CD4-positive, alpha-beta memory T cell (primary cell): ENCODE measurements around the gene GSTO2. TPM values are rescaled to one million over a fixed set of nuclear protein-coding genes. Genes with fewer than 3 reads are reported as not detected.

ENCODE experiments used
- CTCF ChIA-PET: fragments of 350-600 bp; sonication (Branson Sonifier 250); formaldehyde crosslinking; loops from one replicate; lab custom pipeline; 2021; ENCODE audit warnings: inconsistent platforms; ENCODE audit not compliant: partially characterized antibody; lab: Charles Lee
- POLR2A ChIA-PET: fragments of 350-600 bp; sonication (Branson Sonifier 250); formaldehyde crosslinking; loops from one replicate; lab custom pipeline; 2021; ENCODE audit not compliant: partially characterized antibody; lab: Charles Lee
- DNase-seq, 5 donors: peaks; one replicate each; pipeline versions ENCODE4 v3.0.0 to v3.0.0-alpha.2; 2020 to 2022; ENCODE audit warnings: mixed read lengths in 1 of 5
- H3K27ac ChIP-seq: one replicate; pipeline ENCODE4 v1.7.0; 2013; ENCODE audit warnings: low read depth, low read length
- H3K27me3 ChIP-seq: 2 replicates; pipeline ENCODE4 v1.7.0; 2013; ENCODE audit warnings: mild to moderate bottlenecking, low read length, moderate library complexity; ENCODE audit not compliant: insufficient read depth
- H3K36me3 ChIP-seq: 2 replicates; pipeline ENCODE4 v1.7.0; 2013; ENCODE audit warnings: mild to moderate bottlenecking, low read length, moderate library complexity; ENCODE audit not compliant: insufficient read depth
- H3K4me1 ChIP-seq: 2 replicates; pipeline ENCODE4 v1.7.0; 2013; ENCODE audit warnings: mild to moderate bottlenecking, low read length, moderate library complexity; ENCODE audit not compliant: insufficient read depth
- H3K4me3 ChIP-seq, 2 donors: one replicate each; pipeline ENCODE4 v1.7.0; 2013; ENCODE audit warnings: low read length in 2 of 2, mild to moderate bottlenecking in 1 of 2
- H3K9me3 ChIP-seq, 2 donors: one replicate each; pipeline ENCODE4 v1.7.0; 2013; ENCODE audit warnings: low read length in 2 of 2, control low read depth in 1 of 2; ENCODE audit not compliant: control insufficient read depth in 1 of 2
- H3K27ac Mint-ChIP-seq, 7 donors: one replicate each; pipeline ENCODE4 v1.8.0; 2020 to 2021; ENCODE audit warnings: mixed read lengths in 7 of 7, mild to moderate bottlenecking in 6 of 7, inconsistent platforms in 3 of 7, moderate library complexity in 3 of 7
- H3K27me3 Mint-ChIP-seq, 2 donors: one replicate each; pipeline ENCODE4 v1.8.0; 2020 to 2021; ENCODE audit warnings: mixed read lengths in 2 of 2
- H3K36me3 Mint-ChIP-seq, 2 donors: one replicate each; pipeline ENCODE4 v1.8.0; 2020 to 2021; ENCODE audit warnings: mixed read lengths in 2 of 2, inconsistent platforms in 1 of 2, mild to moderate bottlenecking in 1 of 2
- H3K4me1 Mint-ChIP-seq, 4 donors: one replicate each; pipeline ENCODE4 v1.8.0; 2020 to 2021; ENCODE audit warnings: mixed read lengths in 4 of 4, mild to moderate bottlenecking in 1 of 4
- H3K4me3 Mint-ChIP-seq, 8 donors: one replicate each; pipeline ENCODE4 v1.8.0; 2020 to 2021; ENCODE audit warnings: mixed read lengths in 8 of 8, mild to moderate bottlenecking in 7 of 8, moderate library complexity in 6 of 8, inconsistent platforms in 3 of 8
- H3K9me3 Mint-ChIP-seq, 8 donors: one replicate each; pipeline ENCODE4 v1.8.0; 2020 to 2021; ENCODE audit warnings: mixed read lengths in 8 of 8, mild to moderate bottlenecking in 5 of 8, inconsistent platforms in 3 of 8, moderate library complexity in 1 of 8
- intact Hi-C: fragments of 100-400 bp; cut with micrococcal nuclease; formaldehyde crosslinking; loops from one replicate; pipeline ENCODE4 v1.15.1; 2023
- polyA plus RNA-seq, 2 donors: library from polyadenylated mRNA; unstranded; fragments of 300-500 nt; fragmentation: Illumina TruSeq; gene quantifications; one replicate each; pipeline ENCODE4 v1.2.3, GENCODE V29; 2021
- total RNA-seq, 2 experiments: library from RNA; stranded (reverse); gene quantifications; one replicate each; pipeline ENCODE4 v1.2.3, GENCODE V29; 2021

Gene GSTO2
- total and polyA plus RNA-seq, 4 experiments from 2014 or later = 0.94 to 2.3 (median 1.4) TPM

DNA sequence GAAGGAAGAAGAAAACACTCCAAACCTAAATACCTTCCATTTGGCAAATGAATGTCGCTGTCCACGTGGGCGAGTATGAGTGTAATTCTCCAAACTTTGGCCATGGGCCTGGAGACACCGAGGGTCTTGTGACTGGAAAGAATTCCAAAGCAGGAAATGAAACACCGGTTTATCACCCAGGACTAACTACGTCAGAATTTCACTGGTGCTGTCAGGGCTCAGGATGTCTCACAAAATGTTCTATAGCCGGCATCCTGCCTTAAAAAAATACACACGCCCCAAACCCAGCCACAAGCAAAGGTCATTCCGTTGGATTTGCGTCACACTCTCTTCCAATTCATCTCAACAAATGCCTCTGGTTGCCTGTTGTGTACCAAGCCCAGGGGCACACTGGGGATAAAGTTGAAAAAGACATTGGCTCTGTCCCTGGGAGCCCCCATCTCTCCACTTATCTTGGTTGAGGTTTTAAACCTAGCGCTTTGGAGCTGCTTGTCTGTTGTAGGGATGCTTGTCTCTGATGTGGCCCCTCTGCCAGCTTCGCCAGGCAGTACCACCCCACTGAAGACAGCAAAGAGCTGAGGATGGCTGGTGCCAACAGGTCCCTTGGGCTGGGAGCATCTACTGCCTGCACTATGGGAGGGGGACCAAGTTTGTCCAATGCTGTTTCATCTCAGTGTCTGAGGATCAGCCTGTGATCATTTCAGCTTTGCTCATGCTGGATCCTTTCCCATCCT is 31.2 kb downstream of the GSTO2 start:
- H3K9me3 ChIP-seq = no peaks in the 10 kb centered on the region
- Mint-ChIP-seq H3K4me3 (peak overlapping the region in 1 of 8 donors; percentile 29), H3K27me3 (peaks cover 3 to 9% of the 10 kb centered on the region in 2 donors), H3K4me1 (peaks cover 11 to 48% (median 21%) of the 10 kb centered on the region in 4 donors), H3K9me3 (no peaks in the 10 kb centered on the region), H3K36me3 (no peaks in the 10 kb centered on the region), H3K27ac (peak overlapping the region in 2 of 7 donors; percentile 75 to 84)
- no peaks in the 10 kb centered on the region for H3K36me3 ChIP-seq
- peaks cover 16% of the 10 kb centered on the region for H3K4me1 ChIP-seq
- CTCF ChIA-PET = interaction anchor here (0.9 to 17.3 kb wide), 6 partner anchors 10 to 50 kb away, joined by 3 to 481 read pairs (median 5); partner anchors contain the start of genes CFAP58 and ITPRIP
- H3K4me3 ChIP-seq = no peak overlapping the region
- intact Hi-C loops = no loop called here
- no peaks in the 10 kb centered on the region for H3K27me3 ChIP-seq
- no peak overlapping the region for H3K27ac ChIP-seq
- DNase-seq = no peak
- POLR2A ChIA-PET = no interaction called here

DNA sequence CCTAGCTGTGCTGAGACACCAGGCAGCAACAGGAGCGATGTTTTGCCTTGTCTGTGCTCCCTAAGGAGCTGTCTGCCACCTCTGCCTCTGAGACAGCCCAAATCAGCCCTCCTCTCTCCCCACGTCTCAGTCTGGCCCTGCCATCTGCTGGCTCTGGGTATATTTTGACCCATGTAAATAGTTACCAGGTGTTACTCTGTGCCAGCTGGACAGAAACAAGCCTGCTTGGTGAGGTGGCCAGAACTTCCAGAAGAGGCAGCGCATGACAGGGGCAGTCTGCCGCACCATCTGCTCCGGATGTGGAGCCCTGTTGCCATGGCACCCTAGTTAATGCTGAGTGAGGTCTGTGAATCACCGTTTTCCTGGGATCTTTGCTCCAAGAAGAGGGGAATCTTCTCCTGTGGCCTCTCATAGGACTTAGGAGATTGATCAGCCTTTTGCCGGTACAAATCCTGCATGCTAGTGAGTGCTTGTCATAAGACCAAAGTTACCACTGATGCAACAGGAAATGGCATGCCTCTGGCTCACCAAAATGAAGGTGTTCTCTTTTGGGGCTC is 31.8 kb downstream of the GSTO2 start:
- Mint-ChIP-seq H3K4me1 (peaks cover 15 to 53% (median 24%) of the 10 kb centered on the region in 4 donors), H3K27ac (peak overlapping the region in 3 of 7 donors; percentile 57 to 84 (median 63)), H3K9me3 (no peaks in the 10 kb centered on the region), H3K4me3 (peak overlapping the region in 7 of 8 donors; percentile 3 to 58 (median 29)), H3K36me3 (no peaks in the 10 kb centered on the region), H3K27me3 (peaks cover 3 to 7% of the 10 kb centered on the region in 2 donors)
- peaks cover 21% of the 10 kb centered on the region for H3K4me1 ChIP-seq
- CTCF ChIA-PET = interaction anchor here (0.9 to 17.3 kb wide), 5 partner anchors 10 to 49 kb away, joined by 3 to 481 read pairs (median 6); partner anchors contain the start of genes CFAP58 and ITPRIP
- no peaks in the 10 kb centered on the region for H3K9me3 ChIP-seq
- intact Hi-C loops = no loop called here
- POLR2A ChIA-PET = no interaction called here
- no peaks in the 10 kb centered on the region for H3K36me3 ChIP-seq
- no peak overlapping the region for H3K27ac ChIP-seq
- H3K4me3 ChIP-seq = no peak overlapping the region
- peak in 1 of 5 donors; percentile 25 for DNase-seq
- no peaks in the 10 kb centered on the region for H3K27me3 ChIP-seq

DNA sequence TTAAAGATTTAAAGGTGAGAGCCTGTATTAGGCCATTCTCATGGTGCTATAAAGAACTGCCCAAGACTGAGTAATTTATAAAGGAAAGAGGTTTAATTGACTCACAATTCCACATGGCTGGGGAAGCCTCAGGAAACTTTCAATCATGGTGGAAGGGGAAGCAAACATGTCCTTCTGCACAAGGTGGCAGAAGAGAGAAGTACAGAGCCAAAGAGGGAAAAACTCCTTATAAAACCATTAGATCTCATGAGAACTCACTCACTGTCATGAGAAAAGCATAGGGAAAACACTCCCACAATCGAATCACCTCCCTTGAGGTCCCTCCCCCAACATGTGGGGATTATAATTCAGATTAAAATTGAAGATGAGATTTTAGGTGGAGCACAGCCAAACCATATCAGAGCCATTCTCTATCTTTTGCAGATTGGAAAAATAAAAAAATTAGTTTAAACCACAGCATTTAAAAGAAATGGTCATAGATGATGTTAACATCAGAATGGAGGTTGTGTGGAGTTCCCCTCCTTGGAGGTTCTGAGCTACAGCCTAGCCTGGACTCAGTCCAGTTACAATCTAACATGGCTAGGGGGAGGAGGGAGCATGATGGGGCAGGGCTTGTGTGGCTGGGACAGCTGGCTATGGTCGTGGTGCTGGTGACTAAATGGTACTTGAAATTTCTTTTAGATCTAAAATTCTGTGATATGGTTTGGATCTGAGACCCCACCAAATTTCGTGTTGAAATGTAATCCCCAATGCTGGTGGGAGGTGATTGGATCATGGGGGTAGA is 33.1 kb downstream of the GSTO2 start:
- peaks cover 0 to 1% of the 10 kb centered on the region in 2 donors for H3K36me3 Mint-ChIP-seq
- H3K36me3 ChIP-seq = no peaks in the 10 kb centered on the region
- H3K4me1 ChIP-seq = peaks cover 34% of the 10 kb centered on the region
- no peaks in the 10 kb centered on the region for H3K9me3 ChIP-seq
- peak overlapping the region in 1 of 7 donors; percentile 20 for H3K27ac Mint-ChIP-seq
- intact Hi-C loops = no loop called here
- no peak for DNase-seq
- no peak overlapping the region for H3K4me3 ChIP-seq
- H3K9me3 Mint-ChIP-seq = no peaks in the 10 kb centered on the region
- peaks cover 22 to 65% (median 35%) of the 10 kb centered on the region in 4 donors for H3K4me1 Mint-ChIP-seq
- POLR2A ChIA-PET = no interaction called here
- H3K27ac ChIP-seq = no peak overlapping the region
- CTCF ChIA-PET = interaction anchor here (0.9 to 7.3 kb wide), 5 partner anchors 9 to 47 kb away, joined by 3 to 449 read pairs (median 3); partner anchors contain the start of genes CFAP58 and ITPRIP
- H3K27me3 ChIP-seq = no peaks in the 10 kb centered on the region
- no peak overlapping the region for H3K4me3 Mint-ChIP-seq
- H3K27me3 Mint-ChIP-seq = peaks cover 3 to 6% of the 10 kb centered on the region in 2 donors

DNA sequence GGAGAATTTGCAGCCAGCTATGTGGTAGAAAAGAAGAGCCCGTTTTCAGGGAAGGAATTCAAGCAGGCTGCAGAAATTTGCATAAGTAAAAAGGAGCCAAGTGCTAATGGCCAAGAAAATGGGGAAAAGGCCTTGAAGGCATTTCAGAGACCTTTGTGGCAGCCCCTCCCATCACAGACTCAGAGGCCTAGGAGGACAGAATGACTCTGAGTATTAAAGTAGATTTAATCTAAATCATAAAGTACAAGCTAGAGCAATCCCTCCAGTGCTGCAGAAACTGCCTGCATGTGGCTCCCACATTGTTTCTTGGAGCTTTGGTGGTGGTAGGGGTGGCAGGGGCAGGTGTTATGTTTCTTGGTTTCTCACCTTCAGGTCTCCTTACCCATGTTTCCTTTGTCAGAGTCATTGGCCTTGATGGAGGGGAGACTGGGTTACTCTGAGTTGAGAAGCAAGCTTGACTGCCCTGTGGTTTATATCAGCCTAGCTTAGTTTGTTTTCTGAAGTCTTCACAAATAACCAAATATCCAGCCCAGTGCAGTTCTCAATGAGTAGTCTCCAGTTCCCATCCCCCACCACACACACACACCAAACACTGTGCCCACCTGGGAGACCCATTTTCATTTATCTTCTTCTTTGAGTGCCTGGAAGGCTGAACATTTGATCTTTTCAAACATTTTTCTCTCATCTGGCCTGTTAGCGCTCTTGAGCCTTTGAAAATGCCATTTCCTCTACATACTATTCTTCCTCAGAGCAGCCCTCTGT is 34.8 kb downstream of the GSTO2 start:
- peak overlapping the region in 3 of 8 donors; percentile 26 to 34 (median 27) for H3K4me3 Mint-ChIP-seq
- Histone ChIP-seq H3K27ac (no peak overlapping the region), H3K36me3 (no peaks in the 10 kb centered on the region), H3K4me1 (peaks cover 51% of the 10 kb centered on the region), H3K4me3 (no peak overlapping the region), H3K27me3 (no peaks in the 10 kb centered on the region), H3K9me3 (no peaks in the 10 kb centered on the region)
- peaks cover 3 to 6% of the 10 kb centered on the region in 2 donors for H3K27me3 Mint-ChIP-seq
- H3K9me3 Mint-ChIP-seq = no peaks in the 10 kb centered on the region
- peaks cover 0 to 1% of the 10 kb centered on the region in 2 donors for H3K36me3 Mint-ChIP-seq
- CTCF ChIA-PET = interaction anchor here (0.9 to 7.3 kb wide), 8 partner anchors 11 to 48 kb away, joined by 3 to 449 read pairs (median 10); partner anchors contain the start of genes CFAP58 and ITPRIP
- DNase-seq = peak in 2 of 5 donors; percentile 23 to 32
- POLR2A ChIA-PET = interaction anchor here (0.7 to 10.2 kb wide), 2 partner anchors 18 to 32 kb away, joined by 4 to 126 read pairs; partner anchors contain the start of gene ITPRIP
- peaks cover 36 to 82% (median 51%) of the 10 kb centered on the region in 4 donors for H3K4me1 Mint-ChIP-seq
- peak overlapping the region in 4 of 7 donors; percentile 57 to 82 (median 73) for H3K27ac Mint-ChIP-seq
- intact Hi-C loops = no loop called here

DNA sequence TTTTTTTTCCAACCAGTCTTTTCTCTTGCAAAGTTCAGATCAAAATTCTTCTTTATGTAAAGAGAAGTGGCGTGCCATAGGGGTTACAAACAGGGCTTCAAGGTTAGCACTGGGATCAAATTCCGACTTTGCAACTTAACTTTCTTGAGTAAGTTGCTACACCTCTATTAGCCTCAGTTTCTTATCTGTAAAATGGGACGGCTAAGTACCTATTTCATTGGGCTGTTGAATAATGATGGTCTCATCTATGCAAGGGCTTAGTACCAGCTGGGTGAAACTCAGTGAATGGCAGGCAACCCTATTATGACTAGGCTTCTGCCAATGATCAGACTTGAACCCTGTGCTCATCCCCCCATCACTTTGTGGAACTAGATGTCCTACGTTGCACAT is 35.4 kb downstream of the GSTO2 start:
- Histone ChIP-seq H3K27ac (no peak overlapping the region), H3K9me3 (no peaks in the 10 kb centered on the region), H3K36me3 (no peaks in the 10 kb centered on the region), H3K4me1 (peaks cover 55% of the 10 kb centered on the region), H3K4me3 (no peak overlapping the region), H3K27me3 (no peaks in the 10 kb centered on the region)
- ChIA-PET CTCF (interaction anchor here (1.2 to 7.3 kb wide), 8 partner anchors 11 to 45 kb away, joined by 5 to 449 read pairs (median 26); partner anchors contain the start of gene CFAP58), POLR2A (interaction anchor here (0.7 to 10.2 kb wide), 3 partner anchors 17 to 47 kb away, joined by 4 to 126 read pairs (median 74); partner anchors contain the start of genes CFAP58 and ITPRIP)
- Mint-ChIP-seq H3K4me1 (peaks cover 40 to 88% (median 55%) of the 10 kb centered on the region in 4 donors), H3K4me3 (no peak overlapping the region), H3K27ac (peak overlapping the region in 3 of 7 donors; percentile 33 to 82 (median 68)), H3K36me3 (peaks cover 0 to 1% of the 10 kb centered on the region in 2 donors), H3K9me3 (no peaks in the 10 kb centered on the region), H3K27me3 (peaks cover 3% of the 10 kb centered on the region in 2 donors)
- intact Hi-C loops = no loop called here
- no peak for DNase-seq

DNA sequence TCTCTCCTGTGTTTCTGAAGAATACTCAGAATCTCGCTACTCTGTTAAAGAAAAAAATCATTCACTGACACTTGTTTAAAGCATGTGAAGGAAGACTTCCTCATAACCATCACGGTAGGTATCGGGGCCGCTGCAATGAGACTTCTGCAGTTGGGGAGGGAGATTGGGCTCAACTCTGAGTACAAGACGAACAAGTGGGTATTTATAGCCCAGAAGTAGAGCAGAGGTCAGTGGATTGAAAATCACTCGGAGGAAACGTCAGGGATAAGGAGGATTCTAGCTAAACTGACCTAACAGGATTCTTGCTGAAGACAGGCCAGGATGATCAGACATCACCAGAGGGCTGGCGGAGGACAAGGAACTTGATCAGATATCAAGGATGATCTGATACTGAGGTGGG is 35.9 kb downstream of the GSTO2 start:
- Mint-ChIP-seq H3K27me3 (peaks cover under 1 to 3% of the 10 kb centered on the region in 2 donors), H3K4me1 (peaks cover 45 to 90% (median 60%) of the 10 kb centered on the region in 4 donors), H3K36me3 (peaks cover 0 to 1% of the 10 kb centered on the region in 2 donors), H3K4me3 (peak overlapping the region in 2 of 8 donors; percentile 7 to 56), H3K27ac (peak overlapping the region in 3 of 7 donors; percentile 2 to 75 (median 8)), H3K9me3 (no peaks in the 10 kb centered on the region)
- intact Hi-C loops = loop anchor here (1.0 kb wide), 4 partner anchors 14 to 45 kb away; partner anchors contain the start of gene ITPRIP
- no peak for DNase-seq
- H3K27me3 ChIP-seq = no peaks in the 10 kb centered on the region
- no peaks in the 10 kb centered on the region for H3K9me3 ChIP-seq
- H3K27ac ChIP-seq = no peak overlapping the region
- POLR2A ChIA-PET = interaction anchor here (0.6 to 10.2 kb wide), 9 partner anchors 10 to 46 kb away, joined by 3 to 126 read pairs (median 12); partner anchors contain the start of genes CFAP58 and ITPRIP
- H3K4me3 ChIP-seq = no peak overlapping the region
- CTCF ChIA-PET = interaction anchor here (1.4 to 7.3 kb wide), 13 partner anchors 10 to 52 kb away, joined by 3 to 449 read pairs (median 21); partner anchors contain the start of genes CFAP58 and ITPRIP
- H3K4me1 ChIP-seq = peaks cover 61% of the 10 kb centered on the region
- no peaks in the 10 kb centered on the region for H3K36me3 ChIP-seq
